Hepatocyte (in vitro differentiated cells): Measurements from ENCODE around the gene UROC1. TPM values are rescaled to one million over a fixed set of nuclear protein-coding genes. Genes with fewer than 3 reads are reported as not detected.

ENCODE experiments used
- DNase-seq: peaks from one replicate; pipeline ENCODE4 v3.0.0-alpha.2; 2016; ENCODE audit warnings: low spot score
- H2AFZ ChIP-seq: fragments of 200-600 bp; sonication (generic); 2 replicates; pipeline ENCODE4 v1.6.0; 2016; ENCODE audit warnings: antibody characterized with exemption, mild to moderate bottlenecking
- H3K27ac ChIP-seq: fragments of 200-600 bp; sonication (generic); 2 replicates; pipeline ENCODE4 v1.5.1; 2016; ENCODE audit warnings: mild to moderate bottlenecking
- H3K27me3 ChIP-seq: fragments of 200-600 bp; sonication (generic); 2 replicates; pipeline ENCODE4 v1.6.1; 2016
- H3K36me3 ChIP-seq: fragments of 200-600 bp; sonication (generic); replicated peaks from 2 replicates; pipeline ENCODE4 v1.5.1; 2016; ENCODE audit warnings: low read depth; ENCODE audit not compliant: insufficient read depth
- H3K4me1 ChIP-seq: fragments of 200-600 bp; sonication (generic); 2 replicates; pipeline ENCODE4 v1.5.1; 2016; ENCODE audit warnings: mild to moderate bottlenecking, moderate library complexity; ENCODE audit not compliant: insufficient read depth
- H3K4me2 ChIP-seq: fragments of 200-600 bp; sonication (generic); 2 replicates; pipeline ENCODE4 v1.6.0; 2016
- H3K4me3 ChIP-seq: fragments of 200-600 bp; sonication (generic); 2 replicates; pipeline ENCODE4 v1.5.1; 2016; ENCODE audit warnings: mild to moderate bottlenecking
- H3K79me2 ChIP-seq: fragments of 200-600 bp; sonication (generic); 2 replicates; pipeline ENCODE4 v1.6.0; 2017; ENCODE audit warnings: mild to moderate bottlenecking
- H3K9me2 ChIP-seq: fragments of 200-600 bp; sonication (generic); replicated peaks from 2 replicates; pipeline ENCODE4 v1.6.0; 2017; ENCODE audit warnings: mild to moderate bottlenecking; ENCODE audit not compliant: insufficient read depth
- H3K9me3 ChIP-seq: fragments of 200-600 bp; sonication (generic); 2 replicates; pipeline ENCODE4 v1.5.1; 2016; ENCODE audit warnings: low read depth, mild to moderate bottlenecking
- H4K20me1 ChIP-seq: fragments of 200-600 bp; sonication (generic); 2 replicates; pipeline ENCODE4 v1.6.0; 2016; ENCODE audit warnings: mild to moderate bottlenecking; ENCODE audit not compliant: insufficient read depth, poor library complexity, severe bottlenecking
- CTCF ChIP-seq: fragments of 200-600 bp; sonication (generic); IDR thresholded peaks from 2 replicates; pipeline ENCODE4 v1.5.1; 2016; ENCODE audit warnings: antibody characterized with exemption, mild to moderate bottlenecking; ENCODE audit not compliant: poor library complexity
- EZH2 ChIP-seq: fragments of 200-600 bp; sonication (generic); IDR thresholded peaks from 2 replicates; pipeline ENCODE4 v1.6.1; 2016; ENCODE audit warnings: antibody characterized with exemption, mild to moderate bottlenecking, borderline replicate concordance
- EZH2phosphoT487 ChIP-seq: fragments of 200-600 bp; sonication (generic); IDR thresholded peaks from one replicate; pipeline ENCODE4 v1.6.1; 2018; ENCODE audit warnings: antibody characterized with exemption, mild to moderate bottlenecking, low read depth, moderate library complexity; ENCODE audit not compliant: unreplicated experiment, severe bottlenecking
- WGBS: methylation state at CpG from one replicate; pipeline ENCODE4 v1.1.6; 2016; ENCODE audit warnings: low lambda C conversion rate; ENCODE audit errors: missing lambda C conversion rate; 5-methylcytosine and 5-hydroxymethylcytosine counted together
- polyA plus RNA-seq: library from polyadenylated mRNA; unstranded; fragments of >200 nt; fragmentation: Nextera tagmentation; extraction: Ambion mirVana; gene quantifications from 2 replicates; pipeline ENCODE4 v1.2.1, GENCODE V29; 2016
- total RNA-seq: library from RNA; depleted of rRNA; stranded (reverse); fragments of >200 nt; gene quantifications from 2 replicates; pipeline ENCODE4 v1.2.3, GENCODE V29; 2014

The UROC1 gene
- total and polyA plus RNA-seq, 2 experiments from 2014 or later, result 2.3 to 4.2 TPM

GRCh38 chr3:126542340-126543241, 25.0 kb upstream of the UROC1 start:
- Histone ChIP-seq H3K79me2 (no peaks in the 10 kb centered on the region), H4K20me1 (no peaks in the 10 kb centered on the region), H3K27me3 (no peaks in the 10 kb centered on the region), H3K4me3 (no peak overlapping the region), H3K9me2 (no peaks in the 10 kb centered on the region), H3K27ac (no peak overlapping the region), H3K9me3 (no peaks in the 10 kb centered on the region), H3K4me1 (no peaks in the 10 kb centered on the region), H3K36me3 (no peaks in the 10 kb centered on the region), H3K4me2 (no peak overlapping the region), H2AFZ (no peak overlapping the region)
- DNase-seq, result no peak
- whole genome bisulfite sequencing, result 97% methylated on average over 37 of the region's 57 CpGs
- TF ChIP-seq EZH2 (no peak), CTCF (no peak), EZH2phosphoT487 (no peak)

GRCh38 chr3:126541628-126542339, 24.2 kb upstream of the UROC1 start:
- H3K36me3 ChIP-seq, result no peaks in the 10 kb centered on the region
- no peaks in the 10 kb centered on the region for H3K9me2 ChIP-seq
- no peak overlapping the region for H2AFZ ChIP-seq
- no peak overlapping the region for H3K4me2 ChIP-seq
- no peak for DNase-seq
- no peaks in the 10 kb centered on the region for H3K9me3 ChIP-seq
- H4K20me1 ChIP-seq, result no peaks in the 10 kb centered on the region
- H3K27ac ChIP-seq, result no peak overlapping the region
- H3K27me3 ChIP-seq, result no peaks in the 10 kb centered on the region
- H3K4me1 ChIP-seq, result no peaks in the 10 kb centered on the region
- H3K4me3 ChIP-seq, result no peak overlapping the region
- WGBS, result over 99% methylated on average over 55 of the region's 101 CpGs
- TF ChIP-seq CTCF (no peak), EZH2 (no peak), EZH2phosphoT487 (no peak)
- no peaks in the 10 kb centered on the region for H3K79me2 ChIP-seq

GRCh38 chr3:126540951-126541627, 23.5 kb upstream of the UROC1 start:
- Histone ChIP-seq H2AFZ (no peak overlapping the region), H3K36me3 (no peaks in the 10 kb centered on the region), H3K4me3 (no peak overlapping the region), H3K9me3 (no peaks in the 10 kb centered on the region), H3K27me3 (no peaks in the 10 kb centered on the region), H3K79me2 (no peaks in the 10 kb centered on the region), H4K20me1 (no peaks in the 10 kb centered on the region), H3K4me1 (no peaks in the 10 kb centered on the region), H3K9me2 (no peaks in the 10 kb centered on the region), H3K27ac (no peak overlapping the region), H3K4me2 (no peak overlapping the region)
- 84% methylated on average over 24 of the region's 24 CpGs for WGBS
- TF ChIP-seq EZH2 (no peak), EZH2phosphoT487 (no peak), CTCF (no peak)
- DNase-seq, result no peak
